ENCODE data around the gene SMOC1.

SMOC1 gene

GRCh38 chr14:70043001-70043400, 163.8 kb downstream of the SMOC1 start:
- no peak overlapping the region for H3K4me3 ChIP-seq (ENCODE audit: insufficient read length, low read depth)
- H3K27me3 ChIP-seq (ENCODE audit: insufficient read depth, insufficient read length), result no peaks in the 10 kb centered on the region
- no peaks in the 10 kb centered on the region for H3K9me3 ChIP-seq (ENCODE audit: insufficient read depth, low read length)
- H3K4me1 ChIP-seq (ENCODE audit: insufficient read depth, insufficient read length), result peaks cover 2% of the 10 kb centered on the region
- no peak overlapping the region for H3K9ac ChIP-seq (ENCODE audit: insufficient read length, low read depth)
- no peak for DNase-seq (ENCODE audit: low read depth, low spot score)
- no peaks in the 10 kb centered on the region for H3K36me3 ChIP-seq (ENCODE audit: insufficient read depth, insufficient read length, low read length)
- TF ChIP-seq SUZ12 (IDR thresholded peaks at IDR 0.05; ENCODE audit: extremely low read depth, insufficient read depth, insufficient read length), result no peak
- no peak for TF ChIP-seq YY1 (IDR thresholded peaks at IDR 0.05; ENCODE audit: insufficient read depth, insufficient read length)
- TF ChIP-seq ZNF274 (IDR thresholded peaks at IDR 0.05; ENCODE audit: low read depth, low read length), result no peak

- H3K9ac ChIP-seq (ENCODE audit: insufficient read length, low read depth), result no peak overlapping the region
- no peak for DNase-seq (ENCODE audit: low read depth, low spot score)
- no peaks in the 10 kb centered on the region for H3K36me3 ChIP-seq (ENCODE audit: insufficient read depth, insufficient read length, low read length)
- no peaks in the 10 kb centered on the region for H3K27me3 ChIP-seq (ENCODE audit: insufficient read depth, insufficient read length)
- no peak for TF ChIP-seq YY1 (IDR thresholded peaks at IDR 0.05; ENCODE audit: insufficient read depth, insufficient read length)
- no peak for TF ChIP-seq SUZ12 (IDR thresholded peaks at IDR 0.05; ENCODE audit: extremely low read depth, insufficient read depth, insufficient read length)
- TF ChIP-seq ZNF274 (IDR thresholded peaks at IDR 0.05; ENCODE audit: low read depth, low read length), result no peak
- H3K4me3 ChIP-seq (ENCODE audit: insufficient read length, low read depth), result no peak overlapping the region
- H3K9me3 ChIP-seq (ENCODE audit: insufficient read depth, low read length), result no peaks in the 10 kb centered on the region
- peaks cover 2% of the 10 kb centered on the region for H3K4me1 ChIP-seq (ENCODE audit: insufficient read depth, insufficient read length)
Observed at GRCh38 chr14:70045310-70045709, 166.1 kb downstream of the SMOC1 start.

- peak; percentile 27 for DNase-seq (ENCODE audit: low read depth, low spot score)
- Histone ChIP-seq H3K4me3 (ENCODE audit: insufficient read length, low read depth) (no peak overlapping the region), H3K27me3 (ENCODE audit: insufficient read depth, insufficient read length) (no peaks in the 10 kb centered on the region), H3K9ac (ENCODE audit: insufficient read length, low read depth) (no peak overlapping the region), H3K4me1 (ENCODE audit: insufficient read depth, insufficient read length) (peaks cover 2% of the 10 kb centered on the region), H3K9me3 (ENCODE audit: insufficient read depth, low read length) (no peaks in the 10 kb centered on the region), H3K36me3 (ENCODE audit: insufficient read depth, insufficient read length, low read length) (no peaks in the 10 kb centered on the region)
- TF ChIP-seq YY1 (IDR thresholded peaks at IDR 0.05; ENCODE audit: insufficient read depth, insufficient read length), result no peak
- no peak for TF ChIP-seq ZNF274 (IDR thresholded peaks at IDR 0.05; ENCODE audit: low read depth, low read length)
- TF ChIP-seq SUZ12 (IDR thresholded peaks at IDR 0.05; ENCODE audit: extremely low read depth, insufficient read depth, insufficient read length), result no peak
Observed at GRCh38 chr14:70045844-70046535, 166.8 kb downstream of the SMOC1 start.

- Histone ChIP-seq H3K4me3 (ENCODE audit: insufficient read length, low read depth) (no peak overlapping the region), H3K9ac (ENCODE audit: insufficient read length, low read depth) (no peak overlapping the region)
- TF ChIP-seq ZNF274 (IDR thresholded peaks at IDR 0.05; ENCODE audit: low read depth, low read length) (no peak), SUZ12 (IDR thresholded peaks at IDR 0.05; ENCODE audit: extremely low read depth, insufficient read depth, insufficient read length) (no peak), YY1 (IDR thresholded peaks at IDR 0.05; ENCODE audit: insufficient read depth, insufficient read length) (no peak)
Observed at GRCh38 chr14:70047598-70048312, 168.5 kb downstream of the SMOC1 start.

GRCh38 chr14:70048313-70048654, 169.1 kb downstream of the SMOC1 start:
- Histone ChIP-seq H3K4me3 (ENCODE audit: insufficient read length, low read depth) (no peak overlapping the region), H3K27me3 (ENCODE audit: insufficient read depth, insufficient read length) (no peaks in the 10 kb centered on the region), H3K4me1 (ENCODE audit: insufficient read depth, insufficient read length) (peaks cover 2% of the 10 kb centered on the region), H3K9ac (ENCODE audit: insufficient read length, low read depth) (no peak overlapping the region), H3K36me3 (ENCODE audit: insufficient read depth, insufficient read length, low read length) (no peaks in the 10 kb centered on the region), H3K9me3 (ENCODE audit: insufficient read depth, low read length) (no peaks in the 10 kb centered on the region)
- no peak for DNase-seq (ENCODE audit: low read depth, low spot score)
- TF ChIP-seq ZNF274 (IDR thresholded peaks at IDR 0.05; ENCODE audit: low read depth, low read length), result no peak
- no peak for TF ChIP-seq YY1 (IDR thresholded peaks at IDR 0.05; ENCODE audit: insufficient read depth, insufficient read length)
- TF ChIP-seq SUZ12 (IDR thresholded peaks at IDR 0.05; ENCODE audit: extremely low read depth, insufficient read depth, insufficient read length), result no peak

More at GRCh38 chr14:70047598-70048312, 168.5 kb downstream of the SMOC1 start:
- Histone ChIP-seq H3K4me1 (ENCODE audit: insufficient read depth, insufficient read length) (peaks cover 2% of the 10 kb centered on the region), H3K9me3 (ENCODE audit: insufficient read depth, low read length) (no peaks in the 10 kb centered on the region), H3K36me3 (ENCODE audit: insufficient read depth, insufficient read length, low read length) (no peaks in the 10 kb centered on the region), H3K27me3 (ENCODE audit: insufficient read depth, insufficient read length) (no peaks in the 10 kb centered on the region)
- no peak for DNase-seq (ENCODE audit: low read depth, low spot score)

- H3K4me3 ChIP-seq (ENCODE audit: insufficient read length, low read depth), result no peak overlapping the region
- H3K9ac ChIP-seq (ENCODE audit: insufficient read length, low read depth), result no peak overlapping the region
- H3K36me3 ChIP-seq (ENCODE audit: insufficient read depth, insufficient read length, low read length), result no peaks in the 10 kb centered on the region
- peaks cover 2% of the 10 kb centered on the region for H3K4me1 ChIP-seq (ENCODE audit: insufficient read depth, insufficient read length)
- DNase-seq (ENCODE audit: low read depth, low spot score), result no peak
- no peaks in the 10 kb centered on the region for H3K27me3 ChIP-seq (ENCODE audit: insufficient read depth, insufficient read length)
- TF ChIP-seq YY1 (IDR thresholded peaks at IDR 0.05; ENCODE audit: insufficient read depth, insufficient read length), result no peak
- no peak for TF ChIP-seq ZNF274 (IDR thresholded peaks at IDR 0.05; ENCODE audit: low read depth, low read length)
- TF ChIP-seq SUZ12 (IDR thresholded peaks at IDR 0.05; ENCODE audit: extremely low read depth, insufficient read depth, insufficient read length), result no peak
- no peaks in the 10 kb centered on the region for H3K9me3 ChIP-seq (ENCODE audit: insufficient read depth, low read length)
Observed at GRCh38 chr14:70049605-70050004, 170.4 kb downstream of the SMOC1 start.

- Histone ChIP-seq H3K9ac (ENCODE audit: insufficient read length, low read depth) (no peak overlapping the region), H3K9me3 (ENCODE audit: insufficient read depth, low read length) (no peaks in the 10 kb centered on the region), H3K4me1 (ENCODE audit: insufficient read depth, insufficient read length) (peaks cover 2% of the 10 kb centered on the region), H3K27me3 (ENCODE audit: insufficient read depth, insufficient read length) (no peaks in the 10 kb centered on the region), H3K4me3 (ENCODE audit: insufficient read length, low read depth) (no peak overlapping the region), H3K36me3 (ENCODE audit: insufficient read depth, insufficient read length, low read length) (no peaks in the 10 kb centered on the region)
- TF ChIP-seq YY1 (IDR thresholded peaks at IDR 0.05; ENCODE audit: insufficient read depth, insufficient read length) (no peak), ZNF274 (IDR thresholded peaks at IDR 0.05; ENCODE audit: low read depth, low read length) (no peak), SUZ12 (IDR thresholded peaks at IDR 0.05; ENCODE audit: extremely low read depth, insufficient read depth, insufficient read length) (no peak)
- DNase-seq (ENCODE audit: low read depth, low spot score), result no peak
Observed at GRCh38 chr14:70050136-70050535, 170.9 kb downstream of the SMOC1 start.
